Measurements from ENCODE around the gene PGRMC2. TPM values are rescaled to one million over a fixed set of nuclear protein-coding genes. Genes with fewer than 3 reads are reported as not detected.
A peak's percentile ranks its signal among the peaks of the same experiment; 100 is the strongest.

PGRMC2 gene, protein sequence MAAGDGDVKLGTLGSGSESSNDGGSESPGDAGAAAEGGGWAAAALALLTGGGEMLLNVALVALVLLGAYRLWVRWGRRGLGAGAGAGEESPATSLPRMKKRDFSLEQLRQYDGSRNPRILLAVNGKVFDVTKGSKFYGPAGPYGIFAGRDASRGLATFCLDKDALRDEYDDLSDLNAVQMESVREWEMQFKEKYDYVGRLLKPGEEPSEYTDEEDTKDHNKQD
- total RNA-seq (2012; rRNA removed), result 13.4 and 24.4 TPM in 2 replicates
- polyA plus RNA-seq (2012; rRNA removed), result 21.9 and 40.7 TPM in 2 replicates
- polyA plus RNA-seq (2012; cell fraction: cytosol; rRNA removed), result 8.0 and 8.9 TPM in 2 replicates
- polyA plus RNA-seq (2012; cell fraction: nucleus; rRNA removed; ENCODE audit: low replicate concordance), result 2.2 and 19.3 TPM in 2 replicates
- percentile 99 among the genes with signal in this experiment for Bru-seq, nascent RNA
- percentile 98 among the genes with signal in this experiment for BruChase-seq, experiment 1, labeled RNA remaining after a 6-hour chase
- percentile 98 among the genes with signal in this experiment for BruChase-seq, experiment 2, labeled RNA remaining after a 2-hour chase
- long read RNA-seq, transcript PGRMC2-208 (3 exons, 3,783 nt), result major isoform, 157 of 179 reads
- long read RNA-seq, partial matches to known transcripts, result 0 of 179 reads
- long read RNA-seq, other reads (novel, unspliced or antisense), result 18 of 179 reads

DNA sequence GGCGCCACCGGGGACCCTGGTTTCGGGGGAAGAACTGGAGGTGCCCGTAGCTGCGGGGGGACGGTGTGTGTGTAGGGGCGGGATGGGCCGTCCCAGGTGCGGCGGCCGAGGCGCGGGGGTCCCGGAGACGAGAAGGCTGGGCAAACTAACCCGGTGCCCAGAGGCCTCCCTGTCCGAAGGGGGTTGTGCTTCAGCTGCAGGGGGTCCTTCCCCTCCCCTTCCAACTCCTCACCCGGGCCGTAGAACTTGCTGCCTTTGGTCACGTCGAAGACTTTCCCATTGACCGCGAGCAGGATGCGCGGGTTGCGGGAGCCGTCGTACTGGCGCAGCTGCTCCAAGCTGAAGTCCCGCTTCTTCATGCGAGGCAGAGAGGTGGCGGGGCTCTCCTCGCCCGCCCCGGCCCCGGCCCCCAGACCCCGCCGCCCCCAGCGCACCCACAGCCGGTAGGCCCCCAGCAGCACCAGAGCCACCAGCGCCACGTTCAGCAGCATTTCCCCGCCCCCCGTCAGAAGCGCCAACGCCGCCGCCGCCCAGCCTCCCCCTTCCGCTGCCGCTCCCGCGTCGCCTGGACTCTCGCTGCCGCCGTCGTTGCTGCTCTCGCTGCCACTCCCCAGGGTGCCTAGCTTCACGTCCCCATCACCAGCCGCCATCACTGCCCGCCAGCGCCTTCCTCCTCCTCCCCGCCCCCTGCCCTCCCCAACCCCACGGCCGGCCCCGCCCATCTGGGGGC is at the start of gene PGRMC2:
Gene PGRMC2 (minus strand): TSS at position 673 of the 730 bp plus-strand sequence. CDS start 23 bp downstream, at position 650.
- ChIA-PET CTCF (interaction anchor here (0.6 kb wide), 1 partner anchor 681 kb away, joined by 3 read pairs; no protein-coding TSS in a partner anchor), POLR2A (ENCODE audit: unreplicated experiment) (interaction anchor here (0.6 to 0.7 kb wide), 3 partner anchors 35 to 109 kb away, joined by 3 to 9 read pairs (median 5); no protein-coding TSS in a partner anchor)
- peaks cover 4% of the 10 kb centered on the region for H3K36me3 ChIP-seq (ENCODE audit: control insufficient read depth, insufficient read depth, low read length)
- no TSS peak for BruUV-seq (replicated peaks)
- H3K4ac ChIP-seq (ENCODE audit: low read depth, low read length), result peak within 1 kb of the TSS; percentile 94
- DNase-seq (peak; percentile 37), ATAC-seq (ENCODE audit: low read depth) (peak; percentile 13)
- peak within 1 kb of the TSS; percentile 94; the same call in 2 of the 3 replicates for H2BK15ac ChIP-seq (ENCODE audit: low read depth, low read length)
- H3K9me1 ChIP-seq (ENCODE audit: insufficient read depth, low read length), result peaks cover 3% of the 10 kb centered on the region; the same call in 1 of the 2 replicates
- peak within 1 kb of the TSS; percentile 75 for H2BK120ac ChIP-seq (ENCODE audit: low read depth, low read length)
- H3K14ac ChIP-seq (replicated peaks; ENCODE audit: low read depth, low read length), result peak within 1 kb of the TSS; percentile 97
- H2AK9ac ChIP-seq (replicated peaks; ENCODE audit: low read depth, low read length, poor library complexity), result peak within 1 kb of the TSS; percentile 89
- peak within 1 kb of the TSS; percentile 95 for H3K18ac ChIP-seq (ENCODE audit: low read depth, low read length)
- WGBS, 2 experiments (ENCODE audit: extremely low coverage in 2 of 2, insufficient read length in 1 of 2), result 2% methylated on average over 10 of the region's 67 CpGs; no CpG with 5 or more reads in 1 of the 2 experiments
- H3K9ac ChIP-seq (ENCODE audit: low read depth, low read length), result peak within 1 kb of the TSS; percentile 96
- H4K20me1 ChIP-seq (ENCODE audit: insufficient read depth, low read length), result peaks cover 3% of the 10 kb centered on the region; the same call in 1 of the 2 replicates
- H3K79me1 ChIP-seq (ENCODE audit: low read depth in 1 of 2, low read length in 2 of 2), result peaks cover 18 to 23% of the 10 kb centered on the region in 2 experiments; a peak in 3 of 4 replicates
- in situ Hi-C loops (cut with MboI; ENCODE audit: low sequenced_read_pairs) (loop anchor here (10.0 kb wide), 1 partner anchor 577 kb away; no protein-coding TSS in a partner anchor), dilution Hi-C loops (cut with HindIII; ENCODE audit: low sequenced_read_pairs, unreplicated experiment) (no loop called here), intact Hi-C loops (cut with micrococcal nuclease) (loop anchor here (1.0 to 10.0 kb wide), 8 partner anchors 96 to 1055 kb away; partner anchors contain the start of genes LARP1B and SCLT1)
- H2AK5ac ChIP-seq (ENCODE audit: low read depth, low read length), result peak within 1 kb of the TSS; percentile 83
- peaks cover 4% of the 10 kb centered on the region; the same call in 1 of the 2 replicates for H3K4me1 ChIP-seq (ENCODE audit: control insufficient read depth, insufficient read depth, low read length)
- peak within 1 kb of the TSS; percentile 49 for H2BK20ac ChIP-seq (ENCODE audit: low read depth, low read length)
- peak within 1 kb of the TSS; percentile 85 for H4K91ac ChIP-seq (ENCODE audit: insufficient read depth, low read depth, low read length)
- peak within 1 kb of the TSS; percentile 81 to 93 for H4K8ac ChIP-seq (ENCODE audit: low read depth in 2 of 2, low read length in 2 of 2)
- H2AFZ ChIP-seq (replicated peaks; ENCODE audit: low read length, poor library complexity), result peak within 1 kb of the TSS; percentile 91
- peak within 1 kb of the TSS; percentile 99 for H4K5ac ChIP-seq (ENCODE audit: low read depth, low read length)
- no peaks in the 10 kb centered on the region for H3K9me3 ChIP-seq (ENCODE audit: control insufficient read depth, insufficient read depth, low read length)
- H3K27me3 ChIP-seq (ENCODE audit: control insufficient read depth, insufficient read depth, low read length), result no peaks in the 10 kb centered on the region
- H3K4me2 ChIP-seq (ENCODE audit: low read depth, low read length), result peak within 1 kb of the TSS; percentile 99
- peak within 1 kb of the TSS; percentile 89 for H2BK5ac ChIP-seq (ENCODE audit: low read depth, low read length, poor library complexity, severe bottlenecking)
- H3K27ac ChIP-seq (ENCODE audit: insufficient read depth, low read length), result peak within 1 kb of the TSS; percentile 91
- peak within 1 kb of the TSS; percentile 98 for H3K23ac ChIP-seq (ENCODE audit: low read depth, low read length)
- peak within 1 kb of the TSS; percentile 94 for H3K56ac ChIP-seq (ENCODE audit: extremely low read depth, insufficient read depth, low read length)
- peak within 1 kb of the TSS; percentile 98 for H3K4me3 ChIP-seq (ENCODE audit: insufficient read depth, low read depth, low read length)
- TF ChIP-seq POLR2A (IDR thresholded peaks at IDR 0.05; ENCODE audit: low read depth, low read length) (no peak), SMC3 (IDR thresholded peaks at IDR 0.05; ENCODE audit: low read depth, low read length) (no peak), FOS (IDR thresholded peaks at IDR 0.05; ENCODE audit: low read depth, low read length) (no peak), MAFK (IDR thresholded peaks at IDR 0.05; ENCODE audit: low read depth, low read length) (no peak), RCOR1 (IDR thresholded peaks at IDR 0.05; ENCODE audit: insufficient replicate concordance, low read length) (no peak), BHLHE40 (IDR thresholded peaks at IDR 0.05; ENCODE audit: low read depth, low read length) (no peak), NFE2L2 (IDR thresholded peaks at IDR 0.05; ENCODE audit: low read depth, low read length) (no peak), MAZ (IDR thresholded peaks at IDR 0.05; ENCODE audit: borderline replicate concordance, low read depth, low read length) (no peak), CEBPB (IDR thresholded peaks at IDR 0.05; ENCODE audit: low read depth, low read length) (no peak)
- TF ChIP-seq, protein P1, sequence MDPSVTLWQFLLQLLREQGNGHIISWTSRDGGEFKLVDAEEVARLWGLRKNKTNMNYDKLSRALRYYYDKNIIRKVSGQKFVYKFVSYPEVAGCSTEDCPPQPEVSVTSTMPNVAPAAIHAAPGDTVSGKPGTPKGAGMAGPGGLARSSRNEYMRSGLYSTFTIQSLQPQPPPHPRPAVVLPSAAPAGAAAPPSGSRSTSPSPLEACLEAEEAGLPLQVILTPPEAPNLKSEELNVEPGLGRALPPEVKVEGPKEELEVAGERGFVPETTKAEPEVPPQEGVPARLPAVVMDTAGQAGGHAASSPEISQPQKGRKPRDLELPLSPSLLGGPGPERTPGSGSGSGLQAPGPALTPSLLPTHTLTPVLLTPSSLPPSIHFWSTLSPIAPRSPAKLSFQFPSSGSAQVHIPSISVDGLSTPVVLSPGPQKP (IDR thresholded peaks at IDR 0.05; ENCODE audit: borderline replicate concordance, low read depth, low read length), result no peak
- TF ChIP-seq, protein P2, sequence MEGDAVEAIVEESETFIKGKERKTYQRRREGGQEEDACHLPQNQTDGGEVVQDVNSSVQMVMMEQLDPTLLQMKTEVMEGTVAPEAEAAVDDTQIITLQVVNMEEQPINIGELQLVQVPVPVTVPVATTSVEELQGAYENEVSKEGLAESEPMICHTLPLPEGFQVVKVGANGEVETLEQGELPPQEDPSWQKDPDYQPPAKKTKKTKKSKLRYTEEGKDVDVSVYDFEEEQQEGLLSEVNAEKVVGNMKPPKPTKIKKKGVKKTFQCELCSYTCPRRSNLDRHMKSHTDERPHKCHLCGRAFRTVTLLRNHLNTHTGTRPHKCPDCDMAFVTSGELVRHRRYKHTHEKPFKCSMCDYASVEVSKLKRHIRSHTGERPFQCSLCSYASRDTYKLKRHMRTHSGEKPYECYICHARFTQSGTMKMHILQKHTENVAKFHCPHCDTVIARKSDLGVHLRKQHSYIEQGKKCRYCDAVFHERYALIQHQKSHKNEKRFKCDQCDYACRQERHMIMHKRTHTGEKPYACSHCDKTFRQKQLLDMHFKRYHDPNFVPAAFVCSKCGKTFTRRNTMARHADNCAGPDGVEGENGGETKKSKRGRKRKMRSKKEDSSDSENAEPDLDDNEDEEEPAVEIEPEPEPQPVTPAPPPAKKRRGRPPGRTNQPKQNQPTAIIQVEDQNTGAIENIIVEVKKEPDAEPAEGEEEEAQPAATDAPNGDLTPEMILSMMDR (conservative IDR thresholded peaks at IDR 0.05; ENCODE audit: low read depth, low read length), result no peak

Data from IMR-90 (cell line).